CD1c-positive myeloid dendritic cell (primary cell): ENCODE measurements around the gene PLCH2.
A peak's percentile ranks its signal among the peaks of the same experiment; 100 is the strongest.

Experiments used
- DNase-seq: peaks from one replicate; pipeline ENCODE4 v3.0.0-alpha.2; 2016; ENCODE audit errors: extremely low spot score

Gene PLCH2

DNA sequence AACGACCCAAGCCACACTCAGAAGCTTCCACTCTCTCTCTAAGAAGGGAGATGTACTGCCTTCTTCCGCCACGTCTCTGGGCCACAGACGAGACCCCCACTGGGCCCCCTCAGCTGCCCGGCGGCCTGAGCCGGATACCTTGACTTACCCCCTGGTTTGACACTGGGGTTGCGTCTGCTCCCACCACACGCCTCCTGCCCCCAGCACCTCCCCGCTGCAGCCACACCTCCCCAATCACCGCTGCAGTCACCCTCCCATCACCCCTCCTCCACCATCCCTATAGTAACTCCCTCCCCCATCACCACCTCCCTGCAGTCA lies 39.6 kb downstream of the PLCH2 start:
- DNase-seq = no peak

DNA sequence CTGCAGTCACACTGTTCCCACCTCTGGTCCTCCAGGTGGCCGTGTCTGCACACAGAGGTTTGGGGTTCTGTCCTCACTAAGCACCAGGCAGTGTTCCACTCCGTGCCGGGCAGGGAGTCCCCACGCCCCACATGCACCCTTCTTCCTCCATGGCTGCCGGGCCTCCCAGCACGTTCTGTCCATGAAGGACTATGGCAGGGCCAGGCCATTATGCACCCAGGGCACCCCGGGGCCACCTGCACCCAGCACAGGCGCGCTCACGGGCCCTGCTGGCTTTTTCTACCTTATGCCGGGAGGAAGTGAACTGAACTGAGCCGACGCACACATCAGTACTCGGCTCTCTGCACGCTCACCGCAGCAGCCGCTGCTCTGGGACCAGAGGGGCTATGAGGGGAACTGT lies 40.0 kb downstream of the PLCH2 start:
- DNase-seq = no peak

DNA sequence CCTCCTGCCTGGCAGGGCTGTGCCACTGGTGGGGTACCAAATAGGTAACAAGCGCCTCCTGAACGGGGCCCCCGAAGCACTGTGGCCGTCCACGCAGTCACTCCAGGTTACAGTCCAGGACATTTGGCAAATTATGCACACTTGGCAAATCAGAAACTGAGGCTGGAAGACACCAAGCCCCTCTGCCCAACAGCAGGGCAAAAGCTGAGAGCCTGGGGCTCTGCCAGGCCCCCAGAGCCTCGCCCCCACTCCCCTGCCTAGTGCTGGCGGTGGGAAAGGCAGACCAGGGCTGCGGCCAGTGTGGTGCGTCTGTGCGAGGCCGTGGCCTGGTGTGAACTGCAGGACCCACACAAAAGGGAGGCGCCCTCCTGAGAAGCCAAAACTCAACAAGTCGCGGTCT lies 40.9 kb downstream of the PLCH2 start:
- DNase-seq = no peak

DNA sequence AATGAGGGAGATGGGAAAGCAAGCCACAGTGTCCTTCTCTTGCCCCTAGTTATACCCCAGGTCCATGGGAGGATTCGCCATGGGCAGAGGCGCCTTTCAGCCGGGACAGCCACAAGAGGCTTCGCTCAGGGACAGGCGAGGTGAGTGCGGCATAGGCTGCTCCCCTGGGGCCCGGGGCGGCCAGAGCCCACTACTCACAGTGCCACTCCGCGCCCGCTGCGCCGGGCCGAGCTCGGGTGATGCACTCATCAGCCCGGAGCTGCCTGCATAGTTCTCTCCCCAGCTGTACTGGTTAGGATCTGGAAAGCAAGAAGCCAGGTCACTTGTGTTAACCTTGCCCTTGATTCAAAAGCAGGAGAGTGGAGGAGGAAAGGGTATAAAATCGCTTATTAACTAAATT lies 41.9 kb downstream of the PLCH2 start:
- DNase-seq = no peak

DNA sequence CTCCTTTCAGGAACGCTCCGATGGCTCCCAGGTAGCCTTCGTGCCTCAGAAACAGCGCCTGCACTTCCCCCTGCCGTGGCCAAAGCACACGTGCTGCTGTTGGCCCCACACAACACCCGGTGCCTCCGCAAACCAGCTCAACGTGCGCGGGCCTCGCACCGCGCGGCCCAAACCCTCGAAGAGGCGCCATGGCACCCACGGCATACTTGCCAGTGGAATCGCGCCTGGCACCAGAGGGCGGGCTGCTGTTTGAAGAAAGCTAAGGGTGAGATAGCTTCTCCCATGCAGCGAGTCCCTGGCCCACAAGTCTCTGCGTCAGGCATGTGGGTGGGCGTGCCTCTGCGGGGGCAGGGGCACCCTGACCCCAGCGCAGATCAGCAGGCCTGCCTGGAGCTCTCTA lies 42.4 kb downstream of the PLCH2 start:
- no peak for DNase-seq

DNA sequence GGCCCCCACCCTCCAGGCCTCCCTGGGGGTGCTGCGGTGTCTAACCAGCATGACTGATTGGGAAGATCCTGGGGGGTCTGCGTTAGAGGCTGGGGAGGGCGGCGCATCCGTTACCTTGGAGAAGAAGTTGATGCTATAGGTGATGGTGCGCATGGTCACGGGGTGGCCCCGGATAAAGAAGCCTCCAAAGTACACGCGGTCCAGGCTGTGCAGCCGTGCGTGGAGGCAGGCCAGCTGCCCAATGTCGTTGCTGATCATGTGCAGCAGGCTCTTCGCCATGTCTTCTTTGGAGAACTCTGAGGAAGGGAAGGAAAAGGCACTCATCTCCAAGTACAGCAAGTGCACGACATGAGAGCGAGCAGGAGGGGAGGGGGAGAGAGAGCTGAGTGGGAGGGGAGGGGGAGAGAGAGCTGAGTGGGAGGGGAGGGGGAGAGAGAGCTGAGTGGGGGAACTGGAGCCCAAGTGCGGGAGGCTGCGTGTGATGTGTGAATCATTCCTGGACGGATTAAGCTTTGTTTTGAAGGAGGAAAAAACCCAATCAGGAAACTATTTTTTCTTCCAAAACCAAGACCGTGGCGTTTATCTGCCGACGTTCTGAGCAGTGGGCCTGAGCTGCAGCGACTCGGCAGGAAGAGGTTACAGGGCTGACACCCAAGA lies 43.1 kb downstream of the PLCH2 start:
- DNase-seq = no peak

DNA sequence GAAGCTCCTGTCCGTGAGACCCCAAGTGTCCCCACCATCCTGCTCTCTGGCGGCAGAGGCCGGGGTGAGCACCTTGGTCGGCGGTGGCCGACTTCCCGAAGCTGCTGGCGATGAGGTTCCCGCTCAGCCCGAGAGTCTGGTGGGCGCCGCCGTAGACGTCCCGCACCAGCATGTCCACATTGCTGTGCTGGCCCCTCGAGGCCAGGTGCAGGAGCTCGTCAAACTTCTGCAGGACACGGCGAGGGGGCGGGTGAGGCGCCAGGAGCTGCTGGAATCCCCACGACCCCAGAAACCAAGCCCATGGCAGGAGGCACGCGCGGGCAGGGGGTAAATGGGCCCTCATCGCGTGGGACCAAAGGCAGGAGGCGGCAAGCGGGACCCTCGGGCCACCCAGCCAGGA lies 43.6 kb downstream of the PLCH2 start:
- no peak for DNase-seq

DNA sequence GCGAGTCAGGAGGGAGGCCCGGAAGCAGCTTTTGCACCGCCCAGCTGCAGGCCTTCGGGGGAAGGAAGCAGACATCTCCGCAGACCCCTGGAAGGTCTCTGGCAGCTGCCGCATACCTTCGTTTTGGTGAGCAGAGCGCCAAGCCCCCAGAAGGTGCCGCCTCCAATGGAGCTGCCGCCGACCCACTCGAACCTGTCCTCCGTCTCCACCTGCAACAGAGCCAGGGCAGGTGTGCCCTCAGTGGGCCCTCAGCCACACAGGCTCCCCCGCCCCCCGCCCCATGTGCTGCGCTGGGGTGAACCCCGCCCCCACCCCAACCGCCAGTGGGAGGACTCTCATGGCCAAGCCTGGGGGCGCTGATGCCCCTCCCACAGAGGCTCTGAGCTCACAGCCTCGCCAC lies 44.1 kb downstream of the PLCH2 start:
- no peak for DNase-seq

DNA sequence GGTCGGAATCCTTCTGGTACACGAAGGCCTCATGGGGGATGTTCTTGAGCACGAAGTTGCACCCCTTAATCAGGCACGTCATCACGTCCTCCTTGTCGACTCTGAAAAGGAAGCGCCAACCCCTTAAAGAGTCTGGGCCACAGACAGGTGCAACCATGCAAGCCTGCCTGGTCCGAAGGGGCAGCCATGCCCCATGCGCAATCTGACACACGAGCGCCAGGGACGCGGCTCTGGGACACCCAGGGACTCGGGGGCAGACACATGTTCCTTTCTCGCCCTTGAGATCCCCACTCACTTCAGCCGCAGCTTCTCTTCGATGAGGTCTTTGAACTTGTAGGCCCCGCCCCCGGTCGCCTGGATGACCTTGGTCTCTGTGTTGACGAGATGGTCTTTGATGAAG lies 44.7 kb downstream of the PLCH2 start:
- DNase-seq = no peak

DNA sequence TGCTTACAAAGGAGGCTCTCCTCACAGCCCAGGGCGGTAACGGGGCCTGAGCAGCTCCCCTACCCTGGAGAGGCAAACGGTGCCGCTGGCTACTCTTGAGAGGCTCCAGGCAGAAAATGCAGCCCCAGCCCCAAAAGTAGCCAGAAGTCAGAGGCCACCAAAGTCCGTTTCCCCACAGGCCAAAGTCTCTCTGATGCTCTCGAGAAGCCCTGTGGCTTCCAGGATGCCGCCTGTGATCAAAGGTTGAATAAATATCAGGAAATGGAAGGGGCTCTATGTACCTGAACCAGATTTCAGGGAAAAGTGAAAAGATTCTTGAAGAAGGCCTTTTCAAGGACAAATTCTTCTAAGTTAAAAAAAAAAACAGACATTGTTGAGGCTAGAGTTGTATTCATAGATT lies 46.1 kb downstream of the PLCH2 start:
- no peak for DNase-seq

DNA sequence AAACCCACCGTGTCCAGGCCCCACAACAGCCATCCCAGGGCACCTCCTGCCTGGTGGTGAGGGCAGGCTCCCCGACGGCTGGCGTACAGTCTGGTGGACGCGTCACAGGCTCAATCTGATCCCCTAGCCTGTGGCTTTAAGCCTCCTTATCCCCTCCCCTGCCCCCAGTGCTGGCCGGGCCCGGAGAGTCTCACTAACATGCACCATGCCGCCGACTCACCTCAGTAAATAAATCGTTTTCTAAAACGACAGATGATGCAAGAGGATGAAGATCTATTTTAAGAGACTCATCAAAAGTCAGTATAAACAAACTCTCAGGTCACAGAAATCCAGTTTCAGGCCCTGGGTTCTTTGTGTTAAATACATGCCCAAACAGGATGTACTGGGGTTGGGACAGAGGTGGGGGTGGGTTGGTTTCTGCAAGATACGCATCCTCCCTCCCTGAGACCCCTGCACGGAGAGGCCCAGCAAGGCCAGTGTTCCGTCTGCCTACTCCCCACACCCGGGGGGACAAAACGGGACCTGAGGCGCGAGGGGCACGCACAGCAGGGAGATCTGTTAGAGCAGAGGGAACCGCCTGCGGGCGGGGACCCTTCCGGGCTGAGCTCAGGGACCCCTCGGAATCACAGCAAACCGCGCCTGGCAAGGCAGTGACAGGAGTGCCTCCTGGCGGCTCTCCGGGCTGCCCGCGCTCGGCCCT lies 47.3 kb downstream of the PLCH2 start:
- DNase-seq = no peak

DNA sequence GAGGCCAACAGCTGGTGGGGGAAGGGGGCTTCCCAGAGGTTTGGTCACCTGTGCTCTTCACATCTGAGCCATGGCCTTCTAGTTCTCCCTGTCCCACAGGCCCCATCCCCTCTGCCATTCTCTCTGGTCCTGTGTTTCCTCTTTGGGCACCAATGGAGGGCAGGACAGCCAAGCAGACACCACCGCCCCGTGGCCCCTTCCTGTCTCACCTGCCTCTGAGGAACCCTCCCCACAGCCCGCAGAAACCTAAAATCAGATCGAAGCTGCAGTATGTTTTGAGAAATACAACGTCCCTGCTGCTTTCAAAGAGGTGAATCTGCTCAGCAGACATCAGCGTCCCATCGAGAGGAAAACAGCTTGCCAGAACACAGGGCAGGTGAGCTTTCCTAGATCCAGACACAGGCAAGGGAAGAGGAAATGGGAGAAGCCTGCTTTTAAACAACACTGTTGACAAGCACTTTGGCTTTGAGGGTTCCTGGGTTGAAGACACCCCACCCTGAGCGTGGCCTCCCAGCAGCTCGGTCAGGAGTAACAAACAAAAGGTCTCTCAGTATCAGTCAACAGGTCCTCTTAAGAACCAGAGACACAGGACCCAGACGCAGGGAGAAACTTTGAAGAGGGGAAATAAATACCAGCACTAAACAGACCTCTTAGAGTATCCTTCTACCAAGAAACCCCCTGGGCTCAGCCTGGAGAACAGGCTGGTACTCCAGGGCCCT lies 48.0 kb downstream of the PLCH2 start:
- no peak for DNase-seq

DNA sequence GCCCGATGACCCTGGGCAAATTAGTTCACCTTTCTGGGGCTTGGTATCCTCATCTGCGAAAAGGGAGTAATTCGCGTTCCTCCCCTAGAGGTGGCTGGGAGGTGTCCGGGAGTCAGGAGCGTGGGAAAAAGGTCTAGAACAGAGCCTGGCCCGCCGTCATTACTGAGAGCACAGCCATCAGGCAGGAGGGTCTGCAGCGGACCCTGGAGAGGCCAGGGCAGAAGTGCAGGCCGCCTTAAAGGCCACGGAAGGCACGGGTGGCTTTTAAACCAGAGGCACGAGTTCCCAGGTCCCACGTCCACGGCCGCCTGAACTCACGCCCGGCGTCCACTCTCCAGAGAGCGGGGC lies 49.5 kb downstream of the PLCH2 start:
- no peak for DNase-seq

DNA sequence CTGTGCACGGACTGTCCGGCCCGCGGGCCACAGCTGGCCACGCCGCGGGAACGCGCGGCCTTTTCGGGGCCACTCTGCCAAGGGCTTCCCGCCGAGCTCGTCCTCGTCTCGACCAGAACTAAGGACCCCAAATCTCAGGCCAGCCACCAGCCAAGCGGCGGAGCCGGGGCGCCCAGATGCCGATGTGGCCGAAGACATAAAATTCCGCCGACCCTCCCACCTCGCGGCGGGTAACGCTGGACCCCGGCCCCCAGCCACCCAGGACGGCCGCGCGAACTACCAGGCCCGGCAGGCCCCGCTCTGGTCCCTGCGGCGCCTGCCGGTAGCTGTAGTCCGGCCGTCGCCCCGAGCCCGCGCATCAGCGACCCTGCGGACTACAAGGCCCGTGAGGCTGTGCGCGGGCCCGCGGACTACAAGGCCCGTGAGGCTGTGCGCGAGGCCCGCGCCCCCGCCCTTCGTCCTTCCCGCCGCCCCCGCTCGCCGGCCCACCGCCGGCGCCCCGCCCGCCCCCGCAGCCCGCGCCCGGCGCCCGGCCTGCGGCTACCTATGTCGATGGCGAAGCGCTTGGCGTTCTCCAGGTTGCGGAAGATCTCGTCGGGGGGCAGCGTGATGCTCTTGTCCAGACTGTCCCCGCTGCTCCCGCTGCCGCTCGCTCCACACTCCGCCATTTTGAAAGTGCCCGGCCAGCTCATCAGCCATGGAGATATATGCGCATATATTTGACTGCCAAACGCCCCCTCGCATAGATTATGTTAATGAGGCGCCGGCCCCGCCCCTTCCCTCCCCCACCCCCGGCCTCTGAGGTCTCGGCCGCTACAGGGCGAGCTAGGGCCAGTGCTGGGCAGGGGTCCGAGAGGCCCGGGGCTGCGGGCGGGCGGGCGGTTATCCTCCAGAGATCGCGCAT lies 50.1 kb downstream of the PLCH2 start, which contains the start of gene PANK4:
PANK4 (minus strand) TSS at position 677 of the 904 bp plus-strand sequence; CDS start at position 668, 9 bp downstream.
- DNase-seq = peak; percentile 95

DNA sequence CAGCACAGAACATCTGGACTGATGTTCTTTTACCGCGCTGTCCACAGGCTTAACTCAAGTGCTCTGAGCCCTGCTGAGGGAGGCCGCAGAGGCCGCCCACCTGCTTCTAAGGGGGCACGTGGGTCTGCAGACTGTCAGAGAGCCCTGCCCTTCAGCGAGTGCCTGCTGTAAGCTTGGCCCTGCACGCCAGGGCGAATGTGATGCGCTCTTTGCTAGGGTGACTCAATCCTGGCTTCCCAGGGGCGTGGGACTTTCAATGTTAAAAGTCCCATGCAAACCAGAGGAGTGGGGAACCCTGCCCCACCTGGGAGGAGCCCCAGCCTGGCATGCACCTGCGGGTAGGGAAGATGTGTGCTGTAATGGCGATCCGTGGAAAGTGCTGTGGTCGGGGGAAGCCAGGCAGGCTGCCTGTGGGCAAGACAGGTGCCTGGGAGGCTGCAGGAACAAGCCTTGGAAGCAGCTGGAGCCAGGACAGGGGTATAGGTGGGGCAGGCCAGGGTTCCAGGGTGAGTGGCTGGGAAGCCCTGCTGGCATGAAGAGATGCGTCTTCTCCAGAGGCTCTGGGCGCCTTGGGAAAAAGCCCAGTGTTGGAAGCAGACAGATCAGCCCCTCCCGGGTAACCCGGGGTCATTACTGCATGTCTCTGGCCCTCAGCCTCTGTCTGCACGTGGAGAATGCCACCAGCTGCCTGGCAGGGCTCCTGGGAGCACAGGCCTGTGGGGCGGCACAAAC lies 50.9 kb downstream of the PLCH2 start:
- peak; percentile 72 for DNase-seq

DNA sequence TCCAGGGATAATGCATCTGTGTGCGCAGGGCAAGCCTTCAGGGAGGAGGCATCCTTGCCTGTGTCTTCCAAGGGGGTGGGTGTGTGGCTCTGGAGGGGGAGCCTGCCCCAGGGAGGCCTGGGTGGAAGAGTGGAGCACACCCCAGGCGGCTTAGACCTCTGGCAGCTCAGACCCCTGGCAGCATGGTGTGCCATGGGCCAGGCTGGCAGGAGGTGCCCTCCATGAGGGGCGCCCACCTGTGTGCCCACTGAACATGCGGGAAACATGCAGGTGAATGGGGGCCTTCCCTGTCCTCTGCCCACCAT lies 51.4 kb downstream of the PLCH2 start:
- no peak for DNase-seq

DNA sequence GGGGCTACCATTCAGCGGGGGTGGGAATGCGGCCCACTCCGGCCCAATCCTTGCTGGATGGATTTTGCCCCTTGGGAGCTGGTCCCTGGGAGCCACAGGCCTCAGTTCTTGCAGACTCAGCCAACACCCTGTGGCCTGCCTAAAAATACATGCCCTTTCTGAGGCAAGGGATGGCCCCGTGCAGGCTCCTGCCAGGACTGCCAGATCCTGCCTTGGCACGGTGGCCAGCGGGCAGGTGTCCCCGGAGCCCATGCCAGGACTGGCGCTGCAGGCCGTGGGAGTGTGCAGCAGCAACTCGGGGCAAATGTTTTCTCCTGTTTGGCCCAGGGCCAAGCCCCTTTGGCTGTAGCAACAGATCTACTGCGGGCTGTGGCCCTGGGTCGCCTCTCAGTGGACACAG lies 51.9 kb downstream of the PLCH2 start:
- no peak for DNase-seq

DNA sequence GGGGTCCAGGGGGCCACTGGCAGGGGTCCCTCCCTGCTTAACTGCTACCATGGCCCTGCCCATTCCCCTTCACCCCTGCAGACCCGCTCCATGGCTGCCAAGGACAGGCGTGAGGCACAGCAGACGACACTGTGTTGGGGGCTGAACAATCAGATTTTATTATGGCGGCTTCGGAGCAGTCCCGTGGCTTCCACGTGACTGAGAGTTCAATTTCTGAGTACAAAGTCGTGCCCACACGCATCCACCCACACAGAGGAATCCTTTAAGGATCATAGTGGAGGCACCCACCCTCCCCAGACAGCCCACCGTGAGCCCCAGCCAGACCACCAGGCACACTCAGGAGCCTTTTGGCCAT lies 52.5 kb downstream of the PLCH2 start:
- DNase-seq = no peak

DNA sequence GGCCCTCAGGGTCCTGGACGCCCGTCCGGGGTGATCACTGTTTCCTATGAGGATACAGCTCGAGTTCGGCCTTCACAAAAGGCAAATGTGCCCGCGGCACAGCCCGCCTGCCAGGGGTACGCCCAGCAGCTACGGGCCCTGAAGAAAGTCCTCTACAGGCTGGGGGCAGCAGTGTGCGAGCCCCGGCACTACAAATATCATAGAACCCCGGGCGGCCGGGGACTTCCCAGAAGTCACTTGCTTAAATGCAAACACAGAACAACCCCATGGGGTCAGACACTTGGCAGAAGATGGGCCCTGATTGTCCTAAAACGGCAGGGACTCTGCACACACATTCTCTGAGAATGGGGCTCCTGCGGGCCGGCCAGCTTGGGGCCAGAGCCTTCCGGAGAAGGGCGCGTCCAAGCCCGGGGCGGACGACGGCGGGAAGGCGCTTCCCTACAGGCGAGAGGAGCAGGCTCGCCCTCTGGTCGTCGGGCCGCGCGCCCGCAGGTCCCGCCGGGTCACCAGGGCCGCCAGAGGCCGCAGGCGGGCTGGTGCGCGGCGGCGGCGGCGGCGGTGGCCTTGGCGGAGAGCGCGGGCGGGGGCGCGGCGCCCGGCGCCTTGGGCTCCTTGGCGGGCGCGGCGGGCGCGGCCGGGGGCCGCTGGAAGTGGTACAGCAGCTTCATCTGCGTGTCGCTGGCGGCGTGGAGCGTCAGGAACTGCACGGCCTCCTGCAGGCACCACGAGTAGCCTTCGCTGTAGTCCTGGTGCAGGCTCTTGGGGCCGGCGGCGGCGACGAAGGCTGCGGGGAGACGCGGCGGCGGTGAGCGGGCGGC lies 53.1 kb downstream of the PLCH2 start:
- DNase-seq = peak; percentile 73

DNA sequence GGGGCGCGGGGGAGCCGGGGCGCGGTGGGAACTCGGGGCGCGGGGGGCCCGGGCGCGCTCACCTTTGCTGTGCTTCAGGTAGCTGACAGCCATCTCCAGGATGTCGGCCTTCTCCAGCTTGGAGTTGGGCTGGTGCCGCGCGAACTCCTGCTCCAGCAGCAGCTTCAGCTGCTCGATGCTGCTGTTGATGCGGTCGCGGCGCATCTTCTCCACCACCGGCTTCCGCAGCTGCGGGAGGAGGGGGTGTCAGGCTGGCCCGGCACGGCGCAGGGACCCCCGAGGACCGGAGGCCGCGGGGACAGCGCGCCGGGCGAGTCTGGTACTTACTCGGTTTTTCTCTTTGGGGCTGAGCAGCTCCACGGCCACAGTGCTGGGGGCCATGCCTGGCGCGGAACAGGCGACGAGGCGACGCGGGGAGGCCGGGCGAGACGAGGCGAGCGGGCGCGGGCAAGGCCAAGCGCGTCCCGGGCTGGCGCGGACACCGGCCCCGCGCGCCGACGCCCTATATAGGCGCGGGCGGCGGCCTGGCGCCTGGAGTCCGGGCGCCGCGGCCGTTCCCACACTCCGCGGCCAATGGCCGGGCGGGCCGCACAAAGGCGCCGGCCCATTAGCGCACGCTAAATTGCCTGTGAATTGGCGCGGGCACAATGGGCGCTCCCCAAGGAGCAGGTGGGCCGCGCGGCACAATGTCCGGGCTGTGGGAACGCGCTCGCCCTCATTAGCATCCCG lies 53.9 kb downstream of the PLCH2 start, which contains the start of gene HES5:
HES5 (minus strand) TSS at position 480 of the 729 bp plus-strand sequence; CDS start at position 381, 99 bp downstream.
- DNase-seq = no peak
